ENCODE data around the gene A2ML1.
"Not testable (repeated sequence)": the region's sequence is repeated elsewhere in the genome, so short reads cannot be mapped to it uniquely, and the experiment has no call there.

The A2ML1 gene

DNA sequence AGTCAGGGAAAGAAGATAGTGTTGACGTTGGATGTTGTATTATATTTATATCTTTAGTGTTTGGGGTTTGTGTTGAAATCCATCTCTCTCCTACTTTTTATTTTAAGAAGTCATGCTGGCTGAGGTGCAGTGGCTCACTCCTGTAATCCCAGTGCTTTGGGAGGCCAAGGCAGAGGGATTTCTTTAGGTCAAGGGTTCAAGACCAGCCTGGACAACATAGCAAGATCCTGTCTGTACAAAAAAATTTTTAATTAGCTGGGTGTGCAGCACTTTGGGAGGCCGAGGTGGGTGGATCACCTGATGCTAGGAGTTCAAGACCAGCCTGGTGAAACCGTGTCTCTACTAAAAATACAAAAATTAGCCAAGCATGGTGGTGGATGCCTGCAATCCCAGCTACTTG is 23.9 kb downstream of the A2ML1 start:
- H3K4me3 ChIP-seq (ENCODE audit: low read length): no peak overlapping the region
- DNase-seq (ENCODE audit: low read depth): no peak
- TF ChIP-seq, protein P1, sequence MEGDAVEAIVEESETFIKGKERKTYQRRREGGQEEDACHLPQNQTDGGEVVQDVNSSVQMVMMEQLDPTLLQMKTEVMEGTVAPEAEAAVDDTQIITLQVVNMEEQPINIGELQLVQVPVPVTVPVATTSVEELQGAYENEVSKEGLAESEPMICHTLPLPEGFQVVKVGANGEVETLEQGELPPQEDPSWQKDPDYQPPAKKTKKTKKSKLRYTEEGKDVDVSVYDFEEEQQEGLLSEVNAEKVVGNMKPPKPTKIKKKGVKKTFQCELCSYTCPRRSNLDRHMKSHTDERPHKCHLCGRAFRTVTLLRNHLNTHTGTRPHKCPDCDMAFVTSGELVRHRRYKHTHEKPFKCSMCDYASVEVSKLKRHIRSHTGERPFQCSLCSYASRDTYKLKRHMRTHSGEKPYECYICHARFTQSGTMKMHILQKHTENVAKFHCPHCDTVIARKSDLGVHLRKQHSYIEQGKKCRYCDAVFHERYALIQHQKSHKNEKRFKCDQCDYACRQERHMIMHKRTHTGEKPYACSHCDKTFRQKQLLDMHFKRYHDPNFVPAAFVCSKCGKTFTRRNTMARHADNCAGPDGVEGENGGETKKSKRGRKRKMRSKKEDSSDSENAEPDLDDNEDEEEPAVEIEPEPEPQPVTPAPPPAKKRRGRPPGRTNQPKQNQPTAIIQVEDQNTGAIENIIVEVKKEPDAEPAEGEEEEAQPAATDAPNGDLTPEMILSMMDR (conservative IDR thresholded peaks at IDR 0.05; ENCODE audit: low read depth, low read length): no peak

DNA sequence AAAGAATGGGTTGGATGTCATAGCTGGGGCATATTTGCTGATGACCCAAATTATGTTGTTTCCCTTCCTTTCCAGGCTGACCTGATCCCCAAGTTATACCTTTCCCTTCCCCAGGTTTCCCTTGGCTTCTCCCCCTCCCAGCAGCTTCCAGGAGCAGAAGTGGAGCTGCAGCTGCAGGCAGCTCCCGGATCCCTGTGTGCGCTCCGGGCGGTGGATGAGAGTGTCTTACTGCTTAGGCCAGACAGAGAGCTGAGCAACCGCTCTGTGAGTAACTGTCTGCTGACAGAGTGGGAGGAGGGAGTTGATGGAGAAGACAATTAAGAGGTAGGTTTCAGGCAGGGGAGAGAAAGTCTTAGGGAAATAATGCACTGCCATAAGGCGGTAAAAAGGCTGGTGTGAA is 25.0 kb downstream of the A2ML1 start:
- TF ChIP-seq, protein P1 (conservative IDR thresholded peaks at IDR 0.05; ENCODE audit: low read depth, low read length): no peak
- DNase-seq (ENCODE audit: low read depth): no peak
- no peak overlapping the region for H3K4me3 ChIP-seq (ENCODE audit: low read length)

DNA sequence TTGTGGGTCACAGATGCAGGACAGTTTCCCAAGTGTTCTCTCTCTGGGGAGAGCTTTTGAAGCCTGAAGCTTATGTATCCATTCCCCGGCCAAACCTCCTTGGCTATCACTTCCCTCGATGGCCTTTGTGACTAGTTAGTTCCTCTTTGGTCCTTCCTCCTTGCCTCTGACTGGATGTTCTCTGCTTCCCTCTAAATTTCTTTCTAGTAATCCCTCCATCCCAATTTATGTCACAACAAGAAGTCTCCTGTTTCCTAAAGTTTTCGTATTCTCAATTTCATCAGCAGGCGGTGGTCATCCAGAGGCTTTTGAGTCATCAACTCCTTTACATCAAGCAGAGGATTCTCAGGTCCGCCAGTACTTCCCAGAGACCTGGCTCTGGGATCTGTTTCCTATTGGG is 27.5 kb downstream of the A2ML1 start:
- H3K4me3 ChIP-seq (ENCODE audit: low read length): no peak overlapping the region
- no peak for DNase-seq (ENCODE audit: low read depth)

GRCh38 chr12:8852119-8852518 is 29.7 kb downstream of the A2ML1 start:
- DNase-seq (ENCODE audit: low read depth): no peak
- TF ChIP-seq, protein P1 (conservative IDR thresholded peaks at IDR 0.05; ENCODE audit: low read depth, low read length): no peak
- no peak overlapping the region for H3K4me3 ChIP-seq (ENCODE audit: low read length)

More for the DNA sequence above, 27.5 kb downstream of the A2ML1 start:
- TF ChIP-seq, protein P1 (conservative IDR thresholded peaks at IDR 0.05; ENCODE audit: low read depth, low read length): no peak

- TF ChIP-seq, protein P1 (conservative IDR thresholded peaks at IDR 0.05; ENCODE audit: low read depth, low read length): no peak
- no peak overlapping the region for H3K4me3 ChIP-seq (ENCODE audit: low read length)
- DNase-seq (ENCODE audit: low read depth): no peak
Measured at GRCh38 chr12:8855891-8856290, 33.5 kb downstream of the A2ML1 start.

DNA sequence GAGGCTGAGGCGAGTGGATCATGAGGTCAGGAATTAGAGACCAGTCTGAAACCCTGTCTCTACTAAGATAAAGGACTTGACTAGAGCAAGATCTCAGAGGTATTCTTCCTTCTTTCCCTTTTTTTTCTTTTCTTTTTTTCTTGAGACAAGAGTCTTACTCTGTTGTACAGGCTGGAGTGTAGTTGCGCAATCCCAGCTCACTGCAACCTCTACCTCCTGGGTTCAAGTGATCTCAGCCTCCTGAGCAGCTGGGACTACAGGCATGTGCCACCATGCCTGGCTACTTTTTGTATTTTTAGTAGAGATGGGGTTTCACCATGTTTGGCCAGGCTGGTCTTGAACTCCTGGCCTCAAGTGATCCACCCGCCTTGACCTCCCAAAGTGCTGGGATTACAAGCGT is 37.0 kb downstream of the A2ML1 start:
- H3K4me3 ChIP-seq (ENCODE audit: low read length); DNase-seq (ENCODE audit: low read depth): not testable (repeated sequence)

DNA sequence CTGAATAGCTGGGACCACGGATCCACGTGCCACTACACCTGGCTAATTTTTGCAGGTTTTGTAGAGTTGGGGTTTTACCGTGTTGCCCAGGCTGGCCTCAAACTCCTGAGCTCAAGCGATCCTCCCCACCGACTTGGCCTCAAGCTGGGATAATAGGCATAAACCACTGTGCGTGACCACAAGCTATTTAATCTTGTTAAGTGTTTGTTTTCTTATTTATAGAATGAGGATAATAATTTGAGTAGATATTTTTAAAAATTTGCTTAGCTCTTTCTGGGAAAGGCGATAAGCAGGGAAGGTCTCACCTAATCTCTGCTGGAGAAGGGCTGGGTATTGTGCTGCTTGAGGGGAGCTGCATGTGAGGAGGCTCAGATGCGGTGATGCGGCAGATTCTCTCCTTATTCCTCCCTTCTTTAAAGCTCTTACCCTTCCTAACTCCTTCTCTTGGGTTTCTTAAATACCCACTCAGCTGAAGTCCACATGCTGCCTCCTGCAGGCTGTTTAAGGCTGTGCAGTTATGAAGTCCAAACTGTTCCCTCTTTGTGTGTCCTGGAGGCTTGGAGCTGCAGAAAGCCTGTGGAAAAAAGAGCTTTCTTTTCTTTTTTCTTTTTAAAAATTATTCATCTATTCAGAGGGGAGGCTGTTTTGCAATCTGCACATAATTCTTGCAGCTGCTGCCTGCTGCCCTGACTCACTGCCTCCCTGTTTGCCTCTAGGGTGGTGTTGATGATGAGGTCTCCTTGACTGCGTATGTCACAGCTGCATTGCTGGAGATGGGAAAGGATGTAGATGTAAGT is 37.9 kb downstream of the A2ML1 start:
- TF ChIP-seq, protein P1 (conservative IDR thresholded peaks at IDR 0.05; ENCODE audit: low read depth, low read length): peak; percentile 81
- DNase-seq (ENCODE audit: low read depth): peak; percentile 11
- H3K4me3 ChIP-seq (ENCODE audit: low read length): no peak overlapping the region

All from retinal pigment epithelial cell (primary cell).